Fibroblast of upper back skin (primary cell): Measurements from ENCODE around the gene KIF6.

Experiments
- DNase-seq: peaks from one replicate; pipeline ENCODE4 v3.0.0-alpha.2; 2013

Gene KIF6

GRCh38 chr6:39439342-39440038, 285.7 kb downstream of the KIF6 start:
- no peak for DNase-seq

GRCh38 chr6:39433630-39434029, 291.6 kb downstream of the KIF6 start:
- DNase-seq: no peak

GRCh38 chr6:39432330-39433025, 292.7 kb downstream of the KIF6 start:
- peak; percentile 85 for DNase-seq

GRCh38 chr6:39430871-39431523, 294.2 kb downstream of the KIF6 start:
- peak; percentile 55 for DNase-seq

GRCh38 chr6:39430446-39430845, 294.8 kb downstream of the KIF6 start:
- DNase-seq: no peak

- no peak for DNase-seq
Observed at GRCh38 chr6:39428816-39429215, 296.4 kb downstream of the KIF6 start.

GRCh38 chr6:39428152-39428551, 297.1 kb downstream of the KIF6 start:
- DNase-seq: no peak

GRCh38 chr6:39426073-39426456, 299.1 kb downstream of the KIF6 start:
- DNase-seq: peak; percentile 84

GRCh38 chr6:39425346-39426072, 299.7 kb downstream of the KIF6 start:
- no peak for DNase-seq

GRCh38 chr6:39424831-39425230, 300.4 kb downstream of the KIF6 start:
- DNase-seq: no peak

- no peak for DNase-seq
Observed at GRCh38 chr6:39422238-39422637, 303.0 kb downstream of the KIF6 start.

GRCh38 chr6:39421383-39422225, 303.6 kb downstream of the KIF6 start:
- no peak for DNase-seq

GRCh38 chr6:39420300-39421265, 304.6 kb downstream of the KIF6 start:
- DNase-seq: peak; percentile 52

GRCh38 chr6:39419607-39420006, 305.6 kb downstream of the KIF6 start:
- no peak for DNase-seq

- no peak for DNase-seq
Observed at GRCh38 chr6:39417440-39417839, 307.8 kb downstream of the KIF6 start.

GRCh38 chr6:39416728-39417127, 308.5 kb downstream of the KIF6 start:
- peak; percentile 90 for DNase-seq

GRCh38 chr6:39416026-39416425, 309.2 kb downstream of the KIF6 start:
- DNase-seq: no peak

- DNase-seq: no peak
Observed at GRCh38 chr6:39415482-39415881, 309.7 kb downstream of the KIF6 start.

GRCh38 chr6:39411465-39411864, 313.7 kb downstream of the KIF6 start:
- peak; percentile 41 for DNase-seq

GRCh38 chr6:39411001-39411400, 314.2 kb downstream of the KIF6 start:
- no peak for DNase-seq

- DNase-seq: no peak
Observed at GRCh38 chr6:39409889-39410288, 315.3 kb downstream of the KIF6 start.
